HepG2 (cell line): ENCODE measurements around the gene RAB42. TPM values are rescaled to one million over a fixed set of nuclear protein-coding genes. Genes with fewer than 3 reads are reported as not detected.

Source experiments
- BCL6 ChIP-seq: IDR thresholded peaks from 2 replicates; pipeline ENCODE4 v1.6.1; 2016; ENCODE audit warnings: missing genetic modification reagents, missing compliant biosample characterization
- NFKBIZ ChIP-seq: IDR thresholded peaks from 2 replicates; pipeline ENCODE4 v1.6.1; 2018; ENCODE audit warnings: missing genetic modification reagents, missing compliant biosample characterization
- NR2F1 ChIP-seq, 2 experiments: fragments of 450-650 bp in 1 of 2; formaldehyde crosslinking in 1 of 2; IDR thresholded peaks; 2 replicates each; pipeline versions ENCODE4 v1.5.0 to v1.6.1; 2016 to 2020; ENCODE audit warnings: mild to moderate bottlenecking in 1 of 2, missing compliant biosample characterization in 1 of 2, missing genetic modification reagents in 1 of 2, moderate library complexity in 1 of 2
- PLSCR1 ChIP-seq: sonication (generic); formaldehyde crosslinking; IDR thresholded peaks from 2 replicates; pipeline ENCODE4 v1.5.0; 2020; ENCODE audit warnings: missing genetic modification reagents, mild to moderate bottlenecking, borderline replicate concordance
- RCOR2 ChIP-seq: IDR thresholded peaks from 2 replicates; pipeline ENCODE4 v1.6.1; 2016; ENCODE audit warnings: missing biosample characterization, missing genetic modification reagents
- SAP130 ChIP-seq: IDR thresholded peaks from 2 replicates; pipeline ENCODE4 v1.6.1; 2016; ENCODE audit warnings: low read depth
- XRCC5 ChIP-seq: fragments of 200-400 bp; formaldehyde crosslinking; optimal IDR thresholded peaks from 2 replicates; pipeline ENCODE3; 2017; ENCODE audit warnings: mild to moderate bottlenecking, low read length
- ZBTB10 ChIP-seq: sonication (generic); formaldehyde crosslinking; IDR thresholded peaks from 2 replicates; pipeline ENCODE4 v1.4.0; 2020; ENCODE audit warnings: missing genetic modification reagents, borderline replicate concordance
- ZBTB46 ChIP-seq: sonication (generic); formaldehyde crosslinking; IDR thresholded peaks from 2 replicates; pipeline ENCODE4 v1.4.0; 2020; ENCODE audit warnings: mild to moderate bottlenecking, missing genetic modification reagents, borderline replicate concordance
- ZFP90 ChIP-seq: sonication (generic); formaldehyde crosslinking; IDR thresholded peaks from 2 replicates; pipeline ENCODE4 v1.8.0; 2022; ENCODE audit warnings: missing genetic modification reagents, mild to moderate bottlenecking, inconsistent platforms, borderline replicate concordance
- ZNF703 ChIP-seq: sonication (generic); formaldehyde crosslinking; IDR thresholded peaks from 2 replicates; pipeline ENCODE4 v1.5.1; 2020; ENCODE audit warnings: missing genetic modification reagents, mild to moderate bottlenecking, moderate library complexity, borderline replicate concordance
- polyA plus RNA-seq, 8 experiments: library from polyadenylated mRNA; depleted of rRNA in 3 of 8; stranded (reverse) in 7 of 8; unstranded in 1 of 8; fragments of >200 nt; fragmentation: Illumina TruSeq in 4 of 8; extraction: Trizol in 4 of 8; gene quantifications; 2 replicates each; pipeline versions ENCODE4 v1.2.1 to v1.2.3, GENCODE V29; 2011 to 2016; ENCODE audit warnings: low read depth in 4 of 8, missing spikeins in 1 of 8, mixed read lengths in 1 of 8; ENCODE audit not compliant: insufficient read depth in 1 of 8
- total RNA-seq, 5 experiments: library from RNA; depleted of rRNA; stranded (reverse); fragments of >200 nt; fragmentation: Illumina TruSeq; extraction: Trizol; gene quantifications; 2 replicates each; pipeline ENCODE4 v1.2.3, GENCODE V29; 2016; ENCODE audit warnings: low read depth in 1 of 5
- TF ChIP-seq, protein P1 (sequence below): sonication (generic); formaldehyde crosslinking; IDR thresholded peaks from 2 replicates; pipeline ENCODE4 v1.4.0; 2020; ENCODE audit warnings: missing genetic modification reagents
- TF ChIP-seq, protein P2 (sequence below): sonication (generic); formaldehyde crosslinking; conservative IDR thresholded peaks from 2 replicates; pipeline ENCODE4 v1.4.0; 2020; ENCODE audit warnings: mild to moderate bottlenecking, missing genetic modification reagents, moderate library complexity
- TF ChIP-seq, protein P3 (sequence below): sonication (generic); formaldehyde crosslinking; IDR thresholded peaks from 2 replicates; pipeline ENCODE4 v1.8.0; 2022; ENCODE audit warnings: mild to moderate bottlenecking, missing genetic modification reagents, moderate library complexity

RAB42 gene
- total and polyA plus RNA-seq, 2 of the 13 experiments (the other 11 are each of a cell fraction or from before 2014, with no cell fraction given): 10.4 to 166 TPM

DNA sequence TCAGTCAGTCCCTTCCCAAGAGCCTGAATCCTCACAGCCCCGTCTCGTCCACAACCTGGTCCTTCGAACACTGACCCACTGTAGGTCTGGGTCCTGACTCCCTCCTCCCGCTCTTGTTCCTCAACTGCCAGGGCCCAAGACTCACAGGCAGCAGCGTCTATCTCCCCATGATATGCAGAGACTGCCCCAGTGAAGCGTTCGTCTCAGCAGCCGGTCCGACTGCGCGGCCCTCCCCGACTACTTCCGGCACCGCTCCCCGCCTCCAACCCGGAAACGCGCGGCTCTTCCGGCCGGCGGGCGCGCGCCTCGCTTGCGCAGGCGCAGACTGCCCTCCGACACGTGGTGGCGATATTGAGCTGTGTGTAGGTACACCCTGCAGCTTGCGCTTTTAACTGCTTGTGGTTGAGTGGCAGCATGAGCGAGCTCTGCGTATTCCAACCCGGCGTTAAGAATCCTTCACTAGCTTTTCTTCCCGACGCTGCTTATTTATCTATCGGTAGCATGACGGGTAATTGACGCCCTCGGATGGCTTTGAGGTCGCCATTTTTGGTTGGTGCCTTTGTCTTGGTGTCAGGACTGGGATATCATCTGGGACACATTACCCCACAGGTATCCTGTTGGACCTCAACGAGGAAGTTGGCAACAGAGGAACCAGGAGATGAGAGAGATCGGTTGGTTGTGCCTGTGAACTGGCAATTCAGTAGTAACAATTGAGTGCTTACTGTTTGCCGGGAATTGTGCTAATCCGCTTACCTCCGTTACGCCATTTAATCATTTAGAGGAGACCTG lies 51.0 kb downstream of the RAB42 start, which contains the start of gene TAF12 (continued):
- TF ChIP-seq ZBTB46 (CRISPR knock-in tag): no peak
- TF ChIP-seq, protein P1, sequence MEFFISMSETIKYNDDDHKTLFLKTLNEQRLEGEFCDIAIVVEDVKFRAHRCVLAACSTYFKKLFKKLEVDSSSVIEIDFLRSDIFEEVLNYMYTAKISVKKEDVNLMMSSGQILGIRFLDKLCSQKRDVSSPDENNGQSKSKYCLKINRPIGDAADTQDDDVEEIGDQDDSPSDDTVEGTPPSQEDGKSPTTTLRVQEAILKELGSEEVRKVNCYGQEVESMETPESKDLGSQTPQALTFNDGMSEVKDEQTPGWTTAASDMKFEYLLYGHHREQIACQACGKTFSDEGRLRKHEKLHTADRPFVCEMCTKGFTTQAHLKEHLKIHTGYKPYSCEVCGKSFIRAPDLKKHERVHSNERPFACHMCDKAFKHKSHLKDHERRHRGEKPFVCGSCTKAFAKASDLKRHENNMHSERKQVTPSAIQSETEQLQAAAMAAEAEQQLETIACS (CRISPR knock-in tag): peak; percentile 99
- TF ChIP-seq NFKBIZ (CRISPR knock-in tag): peak; percentile 57; the same call in 1 of the 2 replicates
- no peak for TF ChIP-seq RCOR2 (CRISPR knock-in tag)
- peak; percentile 35; the same call in 1 of the 2 replicates for TF ChIP-seq BCL6 (CRISPR knock-in tag)
- TF ChIP-seq ZNF703 (CRISPR knock-in tag): no peak
- TF ChIP-seq, protein P2, sequence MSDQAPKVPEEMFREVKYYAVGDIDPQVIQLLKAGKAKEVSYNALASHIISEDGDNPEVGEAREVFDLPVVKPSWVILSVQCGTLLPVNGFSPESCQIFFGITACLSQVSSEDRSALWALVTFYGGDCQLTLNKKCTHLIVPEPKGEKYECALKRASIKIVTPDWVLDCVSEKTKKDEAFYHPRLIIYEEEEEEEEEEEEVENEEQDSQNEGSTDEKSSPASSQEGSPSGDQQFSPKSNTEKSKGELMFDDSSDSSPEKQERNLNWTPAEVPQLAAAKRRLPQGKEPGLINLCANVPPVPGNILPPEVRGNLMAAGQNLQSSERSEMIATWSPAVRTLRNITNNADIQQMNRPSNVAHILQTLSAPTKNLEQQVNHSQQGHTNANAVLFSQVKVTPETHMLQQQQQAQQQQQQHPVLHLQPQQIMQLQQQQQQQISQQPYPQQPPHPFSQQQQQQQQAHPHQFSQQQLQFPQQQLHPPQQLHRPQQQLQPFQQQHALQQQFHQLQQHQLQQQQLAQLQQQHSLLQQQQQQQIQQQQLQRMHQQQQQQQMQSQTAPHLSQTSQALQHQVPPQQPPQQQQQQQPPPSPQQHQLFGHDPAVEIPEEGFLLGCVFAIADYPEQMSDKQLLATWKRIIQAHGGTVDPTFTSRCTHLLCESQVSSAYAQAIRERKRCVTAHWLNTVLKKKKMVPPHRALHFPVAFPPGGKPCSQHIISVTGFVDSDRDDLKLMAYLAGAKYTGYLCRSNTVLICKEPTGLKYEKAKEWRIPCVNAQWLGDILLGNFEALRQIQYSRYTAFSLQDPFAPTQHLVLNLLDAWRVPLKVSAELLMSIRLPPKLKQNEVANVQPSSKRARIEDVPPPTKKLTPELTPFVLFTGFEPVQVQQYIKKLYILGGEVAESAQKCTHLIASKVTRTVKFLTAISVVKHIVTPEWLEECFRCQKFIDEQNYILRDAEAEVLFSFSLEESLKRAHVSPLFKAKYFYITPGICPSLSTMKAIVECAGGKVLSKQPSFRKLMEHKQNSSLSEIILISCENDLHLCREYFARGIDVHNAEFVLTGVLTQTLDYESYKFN (CRISPR knock-in tag): peak; percentile 54
- no peak for TF ChIP-seq PLSCR1
- peak; percentile 98 for TF ChIP-seq SAP130 (CRISPR knock-in tag)
- TF ChIP-seq, protein P3, sequence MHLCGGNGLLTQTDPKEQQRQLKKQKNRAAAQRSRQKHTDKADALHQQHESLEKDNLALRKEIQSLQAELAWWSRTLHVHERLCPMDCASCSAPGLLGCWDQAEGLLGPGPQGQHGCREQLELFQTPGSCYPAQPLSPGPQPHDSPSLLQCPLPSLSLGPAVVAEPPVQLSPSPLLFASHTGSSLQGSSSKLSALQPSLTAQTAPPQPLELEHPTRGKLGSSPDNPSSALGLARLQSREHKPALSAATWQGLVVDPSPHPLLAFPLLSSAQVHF (CRISPR knock-in tag): peak; percentile 50; the same call in 1 of the 2 replicates
- peak; percentile 58 for TF ChIP-seq XRCC5
- peak; percentile 90; the same call in 1 of the 2 replicates for TF ChIP-seq ZFP90 (CRISPR knock-in tag)
- TF ChIP-seq ZBTB10 (CRISPR knock-in tag): no peak
- TF ChIP-seq NR2F1 (CRISPR knock-in tag; IDR thresholded peaks at IDR 0.05): 0 out of 4 replicates have a peak, but pooled peaks of 1 of the 2 experiments have one; percentile 6
